Measurements from ENCODE around the gene DGLUCY. TPM values are rescaled to one million over a fixed set of nuclear protein-coding genes. Genes with fewer than 3 reads are reported as not detected.
"Not testable (repeated sequence)": the region's sequence is repeated elsewhere in the genome, so short reads cannot be mapped to it uniquely, and the experiment has no call there.

Gene DGLUCY
- polyA plus RNA-seq, 1 donor = 28.4 TPM

DNA sequence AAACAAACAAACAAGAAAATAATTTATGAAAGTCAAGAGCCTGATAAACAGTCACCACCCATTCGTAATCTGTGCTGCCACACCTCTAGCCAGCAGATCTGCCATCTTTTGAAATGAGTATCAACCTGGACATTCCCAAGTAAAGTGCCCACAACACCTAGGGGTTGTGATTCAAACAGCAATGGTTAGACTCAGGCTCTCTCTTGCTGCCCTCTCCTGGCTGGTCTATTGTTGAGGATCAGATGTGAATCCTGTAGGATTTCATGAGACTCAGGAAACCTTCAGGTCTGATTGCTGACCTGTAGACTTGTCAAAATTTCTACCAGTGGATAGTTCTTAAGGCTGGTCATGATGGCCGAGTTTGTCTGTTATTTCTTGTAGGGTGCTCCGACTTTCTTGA lies 26.8 kb downstream of the DGLUCY start:
- no peak for DNase-seq

DNA sequence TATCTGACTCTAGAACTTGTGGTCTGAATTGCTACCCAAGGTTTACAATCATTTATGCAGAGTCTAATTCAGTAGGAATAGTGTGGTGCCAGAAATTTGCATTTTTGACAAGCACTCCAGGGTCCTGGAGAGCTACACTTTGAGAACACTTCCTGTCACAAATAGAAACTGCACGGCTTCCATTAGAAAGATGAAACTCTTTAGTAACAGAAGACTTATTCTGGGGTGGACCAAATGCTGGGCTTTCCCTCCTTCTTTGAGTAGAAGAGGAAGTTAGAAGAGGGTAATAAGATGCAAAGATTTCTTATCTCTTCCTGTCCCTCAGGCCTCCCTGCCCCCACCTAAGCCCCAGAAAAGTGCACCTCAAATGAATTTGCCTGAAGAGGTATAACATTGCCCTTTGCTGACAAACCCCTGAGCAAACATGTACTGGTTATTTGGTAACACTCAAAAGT lies 28.4 kb downstream of the DGLUCY start:
- DNase-seq = no peak

DNA sequence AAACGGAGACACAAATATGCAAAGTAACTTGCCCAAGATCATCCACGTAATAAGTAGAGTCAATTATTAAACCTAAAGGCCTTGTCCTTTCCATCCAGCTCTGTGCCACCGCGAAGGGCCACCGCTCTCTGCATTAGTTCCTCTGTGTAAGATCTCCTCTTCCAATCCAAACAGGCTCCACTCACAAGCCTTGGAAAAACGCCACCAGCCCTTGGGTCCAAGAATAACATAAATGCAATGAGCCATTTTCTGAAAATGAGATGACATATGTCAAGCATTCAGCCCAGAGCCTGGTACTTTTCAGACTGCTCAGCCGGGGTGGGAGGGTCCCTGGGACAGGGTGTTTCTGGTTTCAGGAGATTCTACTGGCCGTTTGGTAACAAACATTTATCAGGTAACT lies 30.0 kb downstream of the DGLUCY start:
- DNase-seq = no peak

DNA sequence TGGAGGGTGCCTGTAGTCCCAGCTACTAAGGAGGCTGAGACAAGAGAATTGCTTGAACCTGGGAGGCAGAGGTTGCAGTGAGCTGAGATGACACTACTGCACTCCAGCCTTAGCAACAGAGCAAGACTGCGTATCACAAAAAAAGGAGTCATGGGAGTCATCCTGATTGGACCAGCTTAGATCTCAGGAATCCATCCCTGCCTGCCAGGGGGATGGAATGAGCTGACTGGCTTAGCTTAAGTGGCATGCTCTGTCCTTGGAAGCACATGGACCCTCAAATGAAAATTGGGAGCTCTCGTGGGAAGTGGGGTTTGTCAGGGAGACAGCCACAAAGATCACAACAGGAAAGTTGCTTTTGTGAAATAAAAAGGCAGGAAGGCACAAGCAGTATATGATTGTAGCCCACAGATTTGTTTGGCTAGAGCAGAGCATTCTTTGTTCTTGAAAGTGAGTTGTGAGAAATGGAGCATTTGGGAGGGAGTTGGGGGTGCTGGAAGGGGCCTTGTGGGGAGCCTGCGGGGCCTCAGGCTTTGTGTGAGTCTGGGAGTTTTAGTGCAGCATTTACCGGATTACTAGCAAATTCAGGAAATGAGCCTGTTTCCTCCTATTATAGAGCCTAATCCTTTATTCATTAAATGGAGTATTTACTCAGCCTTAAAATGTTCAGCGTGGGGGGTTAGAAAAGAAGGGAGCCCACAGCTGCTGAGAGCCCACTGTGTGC lies 30.7 kb downstream of the DGLUCY start:
- no peak for DNase-seq

DNA sequence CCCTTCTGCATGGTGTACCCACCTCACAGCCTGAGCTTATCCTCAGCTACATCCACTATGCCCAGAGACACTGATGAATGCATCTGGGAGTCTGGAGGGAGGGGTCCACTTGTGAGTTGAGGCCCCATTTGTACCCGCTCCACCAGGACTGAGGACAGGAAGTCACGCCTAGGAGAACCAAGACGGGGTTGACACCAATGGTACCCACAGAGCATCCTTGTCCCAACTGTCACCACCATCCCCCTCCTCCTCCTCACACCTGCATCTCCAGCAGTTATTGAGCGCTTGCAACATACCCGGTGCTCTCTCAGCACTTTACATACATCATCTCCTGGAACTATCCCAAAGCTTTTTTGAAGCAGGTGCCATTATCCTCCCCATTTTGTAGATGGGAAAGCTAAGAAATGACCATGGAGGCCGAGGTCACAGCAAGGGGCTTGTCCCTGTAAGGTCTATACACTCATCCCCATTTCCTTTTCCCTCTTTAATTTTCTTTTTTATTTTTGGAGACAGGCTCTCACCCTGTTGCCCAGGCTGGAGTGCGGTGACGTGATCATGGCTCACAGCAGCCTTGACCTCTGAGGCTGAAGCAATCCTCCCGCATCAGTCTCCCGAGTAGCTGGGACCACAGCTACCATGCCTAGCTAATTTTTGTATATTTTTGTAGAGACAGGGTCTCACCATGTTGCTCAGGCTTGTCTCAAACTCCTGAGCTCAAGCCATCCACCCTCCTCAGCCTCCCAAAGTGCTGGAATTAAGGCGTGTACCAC lies 31.7 kb downstream of the DGLUCY start:
- DNase-seq = no peak

DNA sequence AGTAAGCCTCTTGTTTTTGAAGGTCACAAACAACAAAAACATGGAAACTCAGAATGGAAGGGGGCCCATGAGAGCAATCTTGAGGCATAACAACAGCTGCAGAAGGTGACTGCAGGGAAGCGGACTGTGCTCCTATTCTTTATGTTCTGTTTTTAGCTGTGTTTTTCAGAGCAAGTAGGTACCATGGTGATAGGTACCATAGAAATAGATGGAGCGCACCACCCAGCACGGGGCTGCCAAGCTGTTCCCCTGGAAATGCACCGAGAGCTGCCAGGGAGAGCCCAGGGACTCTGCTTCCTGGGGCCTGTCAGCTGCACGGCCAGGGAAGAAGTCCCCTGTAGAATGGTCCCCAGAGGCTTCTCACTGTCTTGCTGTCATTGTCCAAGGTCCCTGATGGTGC lies 32.8 kb downstream of the DGLUCY start:
- DNase-seq = no peak

DNA sequence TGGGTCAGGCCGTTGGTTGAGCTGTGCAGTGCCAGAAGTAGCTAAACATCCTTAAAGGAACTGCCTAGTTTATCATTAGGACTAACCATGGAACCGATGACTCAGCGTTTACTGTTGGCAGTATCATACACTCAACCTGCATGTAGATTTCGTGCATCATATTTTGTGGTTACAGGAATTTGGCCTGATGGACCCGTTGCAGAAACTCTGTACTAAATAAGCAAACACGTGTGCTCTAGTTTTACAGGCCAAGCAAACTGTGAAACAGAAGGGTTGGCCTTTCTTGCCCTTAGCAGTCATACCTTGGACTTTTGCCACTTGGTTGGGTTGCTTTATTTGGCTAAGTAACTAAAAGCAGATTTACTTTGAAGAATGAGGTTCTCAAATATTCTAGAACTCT lies 35.6 kb downstream of the DGLUCY start:
- no peak for DNase-seq

DNA sequence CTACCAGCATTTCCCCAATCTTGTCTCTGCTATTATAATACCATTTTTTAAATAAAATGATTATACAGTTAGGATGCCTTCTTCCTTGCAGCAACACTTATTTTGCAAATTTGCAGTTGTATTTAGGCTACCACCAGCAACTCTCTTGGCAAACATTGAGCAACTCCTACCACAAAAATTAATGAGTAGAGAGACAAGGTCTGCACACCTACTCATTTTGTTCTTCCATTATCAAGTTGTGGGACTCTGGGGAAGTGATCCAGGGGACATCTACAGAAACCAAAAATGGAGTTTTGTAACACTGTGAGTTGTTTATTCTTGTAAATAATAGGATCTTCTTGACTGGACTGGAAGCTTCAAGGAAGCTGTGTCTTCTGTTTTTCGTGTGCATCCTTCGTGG lies 38.6 kb downstream of the DGLUCY start:
- DNase-seq = no peak

DNA sequence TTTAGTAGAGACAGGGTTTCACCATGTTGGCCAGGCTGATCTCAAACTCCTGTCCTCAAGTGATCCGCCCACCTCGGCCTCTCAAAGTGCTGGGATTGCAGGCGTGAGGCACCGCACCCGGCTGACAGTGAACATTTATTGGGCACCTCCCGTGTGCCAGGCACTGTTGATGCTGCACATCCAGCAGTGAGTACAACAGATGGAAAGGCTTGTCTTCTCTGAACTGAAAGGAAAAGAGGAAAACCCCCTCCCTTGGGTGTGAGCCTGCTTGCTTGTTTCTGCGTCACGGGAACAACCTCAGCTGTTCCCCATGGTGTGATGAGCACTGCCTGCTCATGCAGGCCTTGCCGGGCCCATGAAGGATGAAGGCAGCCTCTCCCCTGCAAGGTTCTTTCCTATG lies 39.5 kb downstream of the DGLUCY start:
- no peak for DNase-seq

DNA sequence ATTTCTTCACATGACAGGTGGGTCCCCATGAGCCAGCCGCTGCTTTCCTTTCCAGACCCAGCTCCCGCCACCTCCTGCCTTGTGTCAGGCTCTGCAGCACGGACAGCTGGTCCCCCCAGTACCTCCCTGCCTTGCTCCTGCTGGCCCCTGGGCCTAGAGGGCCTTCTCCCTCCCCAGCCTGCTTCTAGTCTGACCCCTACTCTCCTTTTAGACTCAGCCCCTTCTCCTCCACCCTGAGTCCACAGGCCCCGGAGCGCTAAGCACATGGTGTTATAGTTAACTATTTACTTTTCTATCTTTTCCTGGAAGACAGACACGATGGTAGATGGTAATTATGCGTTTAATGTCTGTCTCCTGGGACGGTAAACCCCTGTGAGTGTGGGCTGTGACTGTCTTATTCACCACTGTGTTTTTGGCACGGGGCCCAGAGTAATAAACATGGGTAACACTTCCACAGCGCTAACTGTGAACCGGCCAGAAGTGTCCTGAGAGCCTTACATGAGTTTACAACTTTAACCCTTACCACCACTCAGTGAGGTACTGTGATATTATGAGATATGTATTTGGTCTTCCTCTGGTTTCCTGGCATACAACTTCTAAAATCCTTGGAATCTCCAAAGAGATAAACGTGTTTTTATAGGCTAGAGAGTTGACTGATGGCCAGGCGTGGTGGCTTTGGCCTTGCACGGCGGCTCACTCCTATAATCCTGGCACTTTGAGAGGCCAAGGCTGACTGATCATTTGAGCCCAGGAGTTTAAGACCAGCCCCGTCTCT lies 41.2 kb downstream of the DGLUCY start:
- no peak for DNase-seq

DNA sequence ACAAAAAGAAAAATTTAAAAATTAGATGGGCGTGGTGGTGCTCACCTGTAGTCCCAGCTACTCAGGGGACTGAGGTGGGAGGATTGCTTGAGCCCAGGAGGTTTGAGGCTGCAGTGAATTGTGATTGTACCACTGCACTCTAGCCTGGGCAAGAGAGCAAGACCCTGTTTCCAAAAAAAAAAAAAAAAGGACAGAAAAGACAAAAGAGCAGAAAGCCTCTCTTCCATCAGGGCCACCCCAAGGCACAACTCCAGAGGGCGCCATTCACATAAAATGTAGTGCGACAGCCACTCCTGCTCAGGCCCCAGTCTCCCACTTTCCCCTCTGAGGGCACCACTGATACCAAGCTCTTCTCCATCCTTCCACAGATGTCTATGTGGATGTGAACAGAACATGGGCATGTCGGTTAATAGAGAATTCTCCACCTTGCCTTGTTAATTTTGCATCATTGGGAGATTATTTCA lies 41.8 kb downstream of the DGLUCY start:
- no peak for DNase-seq

DNA sequence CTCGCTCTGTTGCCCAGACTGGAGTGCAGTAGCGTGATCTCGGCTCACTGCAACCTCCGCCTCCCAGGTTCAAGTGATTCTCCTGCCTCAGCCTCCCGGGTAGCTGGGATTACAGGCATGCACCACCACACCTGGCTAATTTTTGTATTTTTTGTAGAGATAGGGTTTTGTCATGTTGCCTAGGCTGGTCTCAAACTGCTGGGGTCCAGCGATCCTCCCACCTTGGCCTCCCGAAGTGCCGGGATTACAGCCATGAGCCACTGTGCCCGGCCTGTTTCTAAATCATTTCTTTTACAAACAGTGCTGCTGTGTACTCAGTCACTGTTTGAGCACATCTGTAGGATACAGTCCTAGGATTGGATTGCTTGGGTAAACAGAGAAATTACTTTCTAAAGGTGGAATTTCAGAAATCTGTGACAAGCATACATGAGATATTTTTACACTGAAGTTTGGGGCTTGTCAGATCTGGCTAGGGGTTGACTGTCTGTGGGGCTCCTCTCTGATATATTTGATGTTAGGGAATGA lies 42.3 kb downstream of the DGLUCY start:
- DNase-seq = not testable (repeated sequence)

DNA sequence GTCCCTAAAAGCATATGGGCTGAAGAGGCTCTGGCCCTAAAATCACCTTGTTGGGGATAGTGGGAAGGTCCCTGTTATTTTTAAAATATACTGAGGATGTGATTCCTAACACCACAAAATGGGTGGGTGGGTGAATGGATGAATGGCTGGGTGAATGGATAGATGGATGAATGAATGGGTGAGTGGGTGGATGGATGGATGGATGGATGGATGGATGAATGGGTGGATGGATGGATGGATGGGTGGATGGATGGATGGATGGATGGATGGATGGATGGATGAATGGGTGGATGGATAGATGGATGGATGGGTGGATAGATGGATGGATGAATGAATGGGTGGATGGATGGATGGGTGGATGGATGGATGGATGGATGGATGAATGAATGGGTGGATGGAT lies 43.0 kb downstream of the DGLUCY start:
- not testable (repeated sequence) for DNase-seq

DNA sequence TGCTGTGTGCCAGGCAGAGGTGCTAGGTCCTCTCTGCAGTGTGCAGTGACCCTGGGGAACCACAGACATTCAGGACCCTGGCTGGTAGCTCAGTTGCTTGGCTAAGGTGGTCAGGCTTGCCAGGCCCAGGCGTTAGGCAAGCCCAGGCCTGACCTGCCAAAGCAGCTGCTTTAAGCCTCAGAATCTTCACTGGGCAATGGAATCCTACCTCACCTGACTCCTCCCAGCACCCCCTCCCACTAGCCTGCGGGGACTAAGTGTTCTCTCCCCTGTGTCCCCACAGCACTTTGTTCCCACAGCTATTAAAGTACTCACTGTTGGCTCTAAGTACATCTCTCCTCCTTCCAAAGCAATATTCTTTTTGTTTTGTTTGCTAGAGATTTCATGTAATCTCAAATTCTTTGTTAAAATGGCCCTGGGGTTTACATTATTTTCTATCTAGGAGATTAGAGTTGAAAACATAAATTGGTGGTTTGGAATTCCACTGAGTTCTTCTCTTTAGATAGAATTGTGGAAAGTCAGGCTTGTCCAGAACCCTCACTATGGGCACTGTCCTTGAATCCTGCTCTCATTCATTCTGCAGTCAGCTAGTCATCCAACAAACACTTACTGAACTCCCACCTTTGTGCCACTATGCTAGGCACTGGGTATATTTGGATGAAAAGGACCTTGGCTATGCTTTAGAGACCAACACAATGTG lies 44.4 kb downstream of the DGLUCY start:
- no peak for DNase-seq

DNA sequence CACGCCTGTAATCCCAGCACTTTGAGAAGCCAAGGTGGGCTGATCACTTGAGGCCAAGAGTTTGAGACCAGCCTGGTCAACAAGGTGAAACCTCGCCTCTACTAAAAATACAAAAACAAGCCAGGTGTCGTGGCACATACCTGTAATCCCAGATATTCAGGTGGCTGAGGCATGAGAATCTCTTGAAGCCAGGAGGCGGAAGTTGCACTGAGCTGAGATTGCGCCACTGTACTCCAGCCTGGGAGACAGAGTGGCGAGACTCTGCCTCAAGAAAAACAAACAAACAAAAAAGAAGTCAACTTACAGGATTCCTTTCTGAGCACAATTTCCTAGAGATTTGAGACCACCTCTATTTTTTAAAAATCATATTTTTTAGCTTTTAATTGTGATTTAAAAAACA lies 45.3 kb downstream of the DGLUCY start:
- DNase-seq = no peak

DNA sequence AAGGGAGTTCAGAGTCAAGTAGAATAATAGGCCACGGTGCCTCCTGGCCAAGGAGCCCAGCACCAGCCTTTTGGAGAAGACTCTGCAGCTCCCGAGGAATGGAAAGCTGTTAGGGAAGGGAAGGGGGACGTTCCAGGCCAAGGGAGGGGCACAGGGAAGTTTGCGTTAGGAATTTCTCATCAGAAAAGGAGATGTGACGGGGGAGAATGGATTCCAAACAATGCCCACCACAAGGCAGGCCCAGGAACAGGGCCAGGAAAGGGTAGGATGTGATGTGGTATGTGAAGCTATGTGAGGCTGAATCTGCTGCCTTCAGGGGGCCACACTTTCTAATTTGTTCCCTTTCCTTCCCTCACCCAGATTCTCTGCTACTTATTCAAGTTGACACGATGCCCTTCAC lies 46.0 kb downstream of the DGLUCY start:
- no peak for DNase-seq

DNA sequence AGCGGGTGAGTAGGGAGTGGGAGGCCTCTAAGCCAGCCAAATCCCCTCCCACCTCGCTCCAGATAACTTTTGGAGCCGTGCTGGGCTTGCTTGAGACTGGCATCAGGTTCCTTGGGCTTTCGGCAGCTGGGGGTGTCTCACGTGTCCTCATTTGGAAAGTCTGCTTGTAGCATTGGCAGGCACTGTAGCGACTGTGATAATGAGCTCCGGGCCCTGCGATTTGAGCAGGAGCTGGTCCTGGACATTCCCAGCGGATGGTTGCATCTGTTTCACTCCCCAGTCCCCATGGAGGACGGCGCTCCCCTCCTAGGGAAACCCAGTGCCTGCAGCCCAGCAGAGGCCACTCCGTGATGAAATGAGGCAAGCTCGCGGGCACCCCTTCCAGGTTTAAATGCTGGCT lies 49.4 kb downstream of the DGLUCY start:
- DNase-seq = no peak

DNA sequence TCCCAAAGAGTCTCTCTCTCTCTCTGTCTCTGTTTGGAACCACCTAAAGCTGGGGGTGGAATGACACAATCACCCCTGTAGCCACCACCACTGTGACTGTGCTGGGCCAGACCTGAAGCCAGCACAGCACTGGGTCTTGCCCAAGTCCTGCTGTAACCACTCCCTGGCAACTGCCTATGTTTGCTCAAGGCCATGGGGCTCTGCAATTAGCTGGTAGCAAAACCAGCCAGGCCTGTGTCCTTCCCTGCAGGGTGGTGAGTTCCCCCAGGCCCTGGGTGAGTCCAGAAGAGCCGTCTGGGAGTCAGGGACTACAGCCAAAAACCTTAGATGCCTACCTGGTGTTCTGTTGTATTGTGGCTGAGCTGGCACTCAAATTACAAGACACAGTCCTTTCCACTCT lies 50.8 kb downstream of the DGLUCY start:
- no peak for DNase-seq

DNA sequence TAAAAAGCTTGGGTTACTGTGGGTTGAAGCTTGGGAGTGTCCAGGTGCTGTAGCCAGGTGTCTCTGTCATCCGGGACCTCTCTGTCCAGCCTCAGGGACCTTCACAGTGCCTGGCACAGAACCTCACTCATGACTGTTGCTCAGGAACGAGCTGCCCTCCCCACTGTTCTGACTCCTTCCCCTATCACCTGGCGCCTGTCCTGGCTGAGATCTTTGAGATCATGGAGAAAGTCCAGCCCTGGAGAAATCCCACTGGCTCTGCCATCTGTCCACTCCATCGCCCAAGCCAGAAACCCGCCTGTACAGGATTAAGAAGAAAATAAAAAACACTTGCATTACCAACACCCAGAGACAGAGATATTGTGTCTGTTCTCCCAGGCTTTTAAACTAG lies 53.5 kb downstream of the DGLUCY start:
- DNase-seq = no peak

DNA sequence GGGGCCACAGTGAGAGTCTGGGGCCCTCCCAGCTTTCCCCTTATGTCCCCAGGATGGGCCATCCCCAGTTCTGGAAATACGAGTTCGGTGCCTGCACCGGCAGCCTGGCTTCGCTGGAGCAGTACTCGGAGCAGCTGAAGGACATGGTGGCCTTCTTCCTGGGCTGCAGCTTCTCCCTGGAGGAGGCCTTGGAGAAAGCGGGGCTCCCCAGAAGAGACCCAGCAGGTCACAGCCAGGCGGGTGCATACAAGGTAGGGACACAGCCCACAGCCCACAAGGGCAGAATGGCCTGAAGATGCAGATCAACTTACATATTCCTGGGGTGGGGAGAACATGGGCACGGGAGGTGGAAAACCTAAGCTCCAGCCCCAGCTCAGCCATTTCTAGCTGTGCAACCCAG lies 56.1 kb downstream of the DGLUCY start:
- no peak for DNase-seq

DNA sequence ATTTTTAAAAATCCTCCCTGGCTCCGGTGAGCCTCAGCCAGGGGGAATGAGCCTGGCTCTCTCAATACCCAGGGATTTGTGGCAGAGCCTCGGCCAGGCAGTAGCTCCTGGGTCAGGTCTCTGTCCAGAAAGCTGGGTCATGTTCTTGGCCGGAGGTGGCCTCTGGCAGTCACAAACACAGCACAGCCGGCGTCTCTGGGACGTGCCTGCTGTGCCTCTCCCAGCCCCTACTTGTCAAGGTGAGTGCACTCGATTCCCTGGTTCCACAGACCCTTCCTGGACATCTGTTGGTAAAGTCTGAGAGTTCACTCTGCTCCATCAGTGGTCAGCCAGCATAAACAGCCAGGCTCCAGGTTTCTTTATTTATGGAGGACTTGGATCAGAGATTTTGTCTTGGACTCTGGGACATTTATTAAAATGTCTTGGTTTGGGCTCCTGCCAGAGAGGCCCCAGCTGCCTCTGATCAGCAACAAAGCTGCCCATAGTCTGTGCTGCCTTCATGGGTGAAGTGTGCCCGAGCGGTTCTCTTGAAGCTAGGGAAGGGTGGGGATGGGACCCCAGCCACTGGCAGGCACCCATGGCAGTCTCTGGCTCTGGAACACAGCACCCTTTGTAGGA lies 56.7 kb downstream of the DGLUCY start:
- DNase-seq = no peak

DNA sequence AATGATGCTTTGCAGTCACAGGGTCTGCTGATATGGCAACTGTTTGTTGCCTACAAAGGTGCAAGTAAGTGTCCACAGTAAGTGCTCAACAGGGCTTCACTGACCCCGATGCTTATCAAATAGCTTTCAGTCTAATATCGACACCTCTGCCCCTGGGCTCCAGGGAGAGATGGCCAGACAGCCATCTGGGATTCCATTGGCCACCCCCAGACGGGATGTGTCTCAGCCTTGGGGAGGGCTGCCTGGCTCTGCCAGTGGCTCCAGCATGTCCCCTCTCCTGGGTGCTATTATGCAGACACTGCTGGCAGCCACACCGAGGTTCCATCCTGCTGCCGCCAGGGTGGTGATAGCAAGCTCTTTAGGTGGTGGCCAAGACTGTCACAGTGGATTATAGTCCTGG lies 57.4 kb downstream of the DGLUCY start:
- no peak for DNase-seq
